C4-2B (cell line): ENCODE results near the gene PKD2L1.
"Not testable (repeated sequence)": the region's sequence is repeated elsewhere in the genome, so short reads cannot be mapped to it uniquely, and the experiment has no call there.

ENCODE experiments used
- H3K27ac ChIP-seq: fragments of 450-650 bp; 2 replicates; pipeline ENCODE4 v1.5.1; 2017
- CTCF ChIP-seq: fragments of 450-650 bp; conservative IDR thresholded peaks from 2 replicates; pipeline ENCODE4 v1.5.1; 2017; ENCODE audit warnings: mild to moderate bottlenecking
- ZFX ChIP-seq: fragments of 450-650 bp; IDR thresholded peaks from 2 replicates; pipeline ENCODE4 v1.6.1; 2017

Gene PKD2L1

GRCh38 chr10:100289641-100290040 lies 40.4 kb downstream of the PKD2L1 start:
- no peak for TF ChIP-seq ZFX
- TF ChIP-seq CTCF = no peak
- no peak overlapping the region for H3K27ac ChIP-seq

- no peak overlapping the region for H3K27ac ChIP-seq
- no peak for TF ChIP-seq CTCF
- TF ChIP-seq ZFX = no peak
Measured at GRCh38 chr10:100288196-100288595, 41.8 kb downstream of the PKD2L1 start.

GRCh38 chr10:100287756-100288155 lies 42.3 kb downstream of the PKD2L1 start:
- no peak overlapping the region for H3K27ac ChIP-seq
- TF ChIP-seq ZFX (no peak), CTCF (no peak)

- peak within 1 kb of the TSS; percentile 78 for H3K27ac ChIP-seq
- TF ChIP-seq ZFX = no peak
- no peak for TF ChIP-seq CTCF
Measured at GRCh38 chr10:100286051-100287033, 43.7 kb downstream of the PKD2L1 start, which contains the start of gene BLOC1S2. TSS of gene BLOC1S2 (minus strand) at chr10:100286680. CDS start at chr10:100286659, 21 bp downstream.

GRCh38 chr10:100285326-100285725 lies 44.7 kb downstream of the PKD2L1 start:
- H3K27ac ChIP-seq = peak overlapping the region; percentile 78

- no peak for TF ChIP-seq CTCF
- TF ChIP-seq ZFX = no peak
- no peak overlapping the region for H3K27ac ChIP-seq
Measured at GRCh38 chr10:100282907-100283306, 47.1 kb downstream of the PKD2L1 start.

- H3K27ac ChIP-seq = not testable (repeated sequence)
Measured at GRCh38 chr10:100276971-100277370, 53.1 kb downstream of the PKD2L1 start.

GRCh38 chr10:100267239-100268104 lies 62.6 kb downstream of the PKD2L1 start, which contains the start of gene CWF19L1:
TSS of gene CWF19L1 (minus strand) at chr10:100267638. CDS start at chr10:100267593, 45 bp downstream.
- H3K27ac ChIP-seq = peak within 1 kb of the TSS; percentile 76
- TF ChIP-seq CTCF (no peak), ZFX (no peak)
